ENCODE results near the gene HOXB8.

Gene HOXB8

GRCh38 chr17:48605991-48606891, 8.9 kb downstream of the HOXB8 start:
- no peak overlapping the region for H2BK5ac ChIP-seq (ENCODE audit: low read depth, low read length, poor library complexity, severe bottlenecking)
- no peak overlapping the region for H3K4me2 ChIP-seq (ENCODE audit: low read length, poor library complexity, severe bottlenecking)
- peak overlapping the region; percentile 96 for H2BK120ac ChIP-seq (ENCODE audit: low read depth, low read length)
- peaks cover 5 to 13% of the 10 kb centered on the region in 2 experiments for H3K36me3 ChIP-seq (ENCODE audit: control insufficient read depth in 1 of 2, insufficient read depth in 2 of 2, low read depth in 1 of 2, low read length in 2 of 2)
- H2AK5ac ChIP-seq (ENCODE audit: low read length, severe bottlenecking), result no peak overlapping the region
- H3K27me3 ChIP-seq (ENCODE audit: control insufficient read depth in 1 of 2, insufficient read depth in 1 of 2, low read length in 2 of 2), result peaks cover 0 to 7% of the 10 kb centered on the region in 2 experiments
- H3K4me3 ChIP-seq (ENCODE audit: insufficient read depth in 1 of 2, low read depth in 1 of 2, low read length in 2 of 2), result peak overlapping the region in 1 of 2 experiments; percentile 23
- peak overlapping the region; percentile 60 for H2BK15ac ChIP-seq (ENCODE audit: low read depth, poor library complexity, severe bottlenecking)
- H4K8ac ChIP-seq (ENCODE audit: low read length), result peak overlapping the region; percentile 66
- 12% methylated on average over 30 of the region's 41 CpGs for WGBS
- H3K4me1 ChIP-seq (ENCODE audit: control insufficient read depth, insufficient read depth, low read depth, low read length), result peaks cover 20% of the 10 kb centered on the region
- peak overlapping the region in 1 of 2 experiments; percentile 34 for H3K23ac ChIP-seq (ENCODE audit: low read length in 2 of 2)
- H2AFZ ChIP-seq (ENCODE audit: low read depth, low read length), result no peak overlapping the region
- H3K4ac ChIP-seq (ENCODE audit: low read depth in 1 of 2, low read length in 2 of 2), result peak overlapping the region; percentile 47 to 95
- peaks cover 14% of the 10 kb centered on the region for H3K79me1 ChIP-seq (replicated peaks; ENCODE audit: low read length, poor library complexity, severe bottlenecking)
- peak overlapping the region; percentile 96 for H3K9ac ChIP-seq (ENCODE audit: low read length)
- DNase-seq, result peak; percentile 92
- peak overlapping the region; percentile 51 to 82 for H3K14ac ChIP-seq (ENCODE audit: low read length in 2 of 2)
- peak overlapping the region; percentile 70 for H4K91ac ChIP-seq (ENCODE audit: low read length)
- H3K9me3 ChIP-seq (ENCODE audit: control insufficient read depth, low read length), result no peaks in the 10 kb centered on the region
- peak overlapping the region; percentile 89 to 97 for H3K18ac ChIP-seq (ENCODE audit: low read depth in 1 of 2, low read length in 2 of 2)
- H2BK12ac ChIP-seq (ENCODE audit: low read length in 2 of 2), result peak overlapping the region; percentile 34 to 73
- H3K27ac ChIP-seq (ENCODE audit: low read length, poor library complexity, severe bottlenecking), result no peak overlapping the region

- H3K9ac ChIP-seq (ENCODE audit: low read length), result peak overlapping the region; percentile 96
- peak overlapping the region in 1 of 2 experiments; percentile 98 for H2BK12ac ChIP-seq (ENCODE audit: low read length in 2 of 2)
- peaks cover 14% of the 10 kb centered on the region for H3K79me1 ChIP-seq (replicated peaks; ENCODE audit: low read length, poor library complexity, severe bottlenecking)
- H2BK15ac ChIP-seq (ENCODE audit: low read depth, poor library complexity, severe bottlenecking), result no peak overlapping the region
- H3K4me2 ChIP-seq (ENCODE audit: low read length, poor library complexity, severe bottlenecking), result peak overlapping the region; percentile 65
- H3K9me3 ChIP-seq (ENCODE audit: control insufficient read depth, low read length), result no peaks in the 10 kb centered on the region
- H3K36me3 ChIP-seq (ENCODE audit: control insufficient read depth in 1 of 2, insufficient read depth in 2 of 2, low read depth in 1 of 2, low read length in 2 of 2), result peaks cover 5 to 13% of the 10 kb centered on the region in 2 experiments
- H3K14ac ChIP-seq (ENCODE audit: low read length in 2 of 2), result peak overlapping the region in 1 of 2 experiments; percentile 85
- H3K4me1 ChIP-seq (ENCODE audit: control insufficient read depth, insufficient read depth, low read depth, low read length), result peaks cover 24% of the 10 kb centered on the region
- 2% methylated on average over 10 of the region's 10 CpGs for WGBS
- H4K8ac ChIP-seq (ENCODE audit: low read length), result no peak overlapping the region
- peaks cover 0 to 7% of the 10 kb centered on the region in 2 experiments for H3K27me3 ChIP-seq (ENCODE audit: control insufficient read depth in 1 of 2, insufficient read depth in 1 of 2, low read length in 2 of 2)
- peak overlapping the region; percentile 84 for H2AK5ac ChIP-seq (ENCODE audit: low read length, severe bottlenecking)
- peak overlapping the region; percentile 45 for H4K91ac ChIP-seq (ENCODE audit: low read length)
- peak overlapping the region; percentile 65 to 94 for H3K18ac ChIP-seq (ENCODE audit: low read depth in 1 of 2, low read length in 2 of 2)
- no peak overlapping the region for H2AFZ ChIP-seq (ENCODE audit: low read depth, low read length)
- H3K23ac ChIP-seq (ENCODE audit: low read length in 2 of 2), result peak overlapping the region in 1 of 2 experiments; percentile 55
- no peak overlapping the region for H2BK120ac ChIP-seq (ENCODE audit: low read depth, low read length)
- peak overlapping the region in 1 of 2 experiments; percentile 92 for H3K4me3 ChIP-seq (ENCODE audit: insufficient read depth in 1 of 2, low read depth in 1 of 2, low read length in 2 of 2)
- H2BK5ac ChIP-seq (ENCODE audit: low read depth, low read length, poor library complexity, severe bottlenecking), result peak overlapping the region; percentile 47
- H3K4ac ChIP-seq (ENCODE audit: low read depth in 1 of 2, low read length in 2 of 2), result peak overlapping the region; percentile 16 to 99
- no peak for DNase-seq
- peak overlapping the region; percentile 95 for H3K27ac ChIP-seq (ENCODE audit: low read length, poor library complexity, severe bottlenecking)
These were observed 9.6 kb downstream of the HOXB8 start for GRCh38 chr17:48605409-48605919.

- Histone ChIP-seq H3K36me3 (ENCODE audit: control insufficient read depth in 1 of 2, insufficient read depth in 2 of 2, low read depth in 1 of 2, low read length in 2 of 2) (peaks cover 5 to 13% of the 10 kb centered on the region in 2 experiments), H2AK5ac (ENCODE audit: low read length, severe bottlenecking) (peak within 1 kb of the TSS; percentile 84)
- under 1% methylated on average over 13 of the region's 16 CpGs for WGBS
These were observed 10.2 kb downstream of the HOXB8 start, which contains the start of gene HOXB6 for GRCh38 chr17:48604770-48605329. TSS of gene HOXB6 (minus strand) at chr17:48604986. CDS start at chr17:48598150, 6,836 bp downstream.

More at GRCh38 chr17:48604770-48605329, 10.2 kb downstream of the HOXB8 start, which contains the start of gene HOXB6:
- H3K4me2 ChIP-seq (ENCODE audit: low read length, poor library complexity, severe bottlenecking), result peak within 1 kb of the TSS; percentile 91
- no peak within 1 kb of the TSS for H4K8ac ChIP-seq (ENCODE audit: low read length)
- peak within 1 kb of the TSS; percentile 71 for H4K91ac ChIP-seq (ENCODE audit: low read length)
- peak within 1 kb of the TSS; percentile 54 to 55 for H3K23ac ChIP-seq (ENCODE audit: low read length in 2 of 2)
- H3K14ac ChIP-seq (ENCODE audit: low read length in 2 of 2), result peak within 1 kb of the TSS; percentile 76 to 96
- H3K9ac ChIP-seq (ENCODE audit: low read length), result peak within 1 kb of the TSS; percentile 96
- peak within 1 kb of the TSS; percentile 93 to 94 for H3K18ac ChIP-seq (ENCODE audit: low read depth in 1 of 2, low read length in 2 of 2)
- H3K79me1 ChIP-seq (replicated peaks; ENCODE audit: low read length, poor library complexity, severe bottlenecking), result peaks cover 14% of the 10 kb centered on the region
- H3K4me3 ChIP-seq (ENCODE audit: insufficient read depth in 1 of 2, low read depth in 1 of 2, low read length in 2 of 2), result peak within 1 kb of the TSS; percentile 63 to 92
- DNase-seq, result peak; percentile 89
- no peak within 1 kb of the TSS for H2AFZ ChIP-seq (ENCODE audit: low read depth, low read length)
- H3K27ac ChIP-seq (ENCODE audit: low read length, poor library complexity, severe bottlenecking), result peak within 1 kb of the TSS; percentile 95
- H3K27me3 ChIP-seq (ENCODE audit: control insufficient read depth in 1 of 2, insufficient read depth in 1 of 2, low read length in 2 of 2), result peaks cover 0 to 7% of the 10 kb centered on the region in 2 experiments
- H3K4me1 ChIP-seq (ENCODE audit: control insufficient read depth, insufficient read depth, low read depth, low read length), result peaks cover 28% of the 10 kb centered on the region
- H3K9me3 ChIP-seq (ENCODE audit: control insufficient read depth, low read length), result no peaks in the 10 kb centered on the region
- H2BK120ac ChIP-seq (ENCODE audit: low read depth, low read length), result peak within 1 kb of the TSS; percentile 96
- H2BK12ac ChIP-seq (ENCODE audit: low read length in 2 of 2), result peak within 1 kb of the TSS; percentile 25 to 98
- peak within 1 kb of the TSS; percentile 80 for H2BK15ac ChIP-seq (ENCODE audit: low read depth, poor library complexity, severe bottlenecking)
- H2BK5ac ChIP-seq (ENCODE audit: low read depth, low read length, poor library complexity, severe bottlenecking), result peak within 1 kb of the TSS; percentile 69
- H3K4ac ChIP-seq (ENCODE audit: low read depth in 1 of 2, low read length in 2 of 2), result peak within 1 kb of the TSS; percentile 61 to 99

All from mesenchymal stem cell (in vitro differentiated cells and primary cell).